Prostate gland (tissue), 2 donors: ENCODE results near the gene CHST8.

Source experiments
- CTCF ChIP-seq, 4 experiments: fragments of 200-600 bp in 2 of 4; fragments of 450-650 bp in 2 of 4; sonication (generic) in 2 of 4; IDR thresholded peaks; 1 replicate in 3 of 4; 2 replicates in 1 of 4; pipeline ENCODE4 v1.5.1; 2016 to 2019; ENCODE audit warnings: antibody characterized with exemption in 4 of 4, mild to moderate bottlenecking in 2 of 4, moderate library complexity in 2 of 4
- POLR2A ChIP-seq: fragments of 450-650 bp; IDR thresholded peaks from one replicate; pipeline ENCODE4 v1.6.1; 2016; ENCODE audit warnings: antibody characterized with exemption, mild to moderate bottlenecking

DNA sequence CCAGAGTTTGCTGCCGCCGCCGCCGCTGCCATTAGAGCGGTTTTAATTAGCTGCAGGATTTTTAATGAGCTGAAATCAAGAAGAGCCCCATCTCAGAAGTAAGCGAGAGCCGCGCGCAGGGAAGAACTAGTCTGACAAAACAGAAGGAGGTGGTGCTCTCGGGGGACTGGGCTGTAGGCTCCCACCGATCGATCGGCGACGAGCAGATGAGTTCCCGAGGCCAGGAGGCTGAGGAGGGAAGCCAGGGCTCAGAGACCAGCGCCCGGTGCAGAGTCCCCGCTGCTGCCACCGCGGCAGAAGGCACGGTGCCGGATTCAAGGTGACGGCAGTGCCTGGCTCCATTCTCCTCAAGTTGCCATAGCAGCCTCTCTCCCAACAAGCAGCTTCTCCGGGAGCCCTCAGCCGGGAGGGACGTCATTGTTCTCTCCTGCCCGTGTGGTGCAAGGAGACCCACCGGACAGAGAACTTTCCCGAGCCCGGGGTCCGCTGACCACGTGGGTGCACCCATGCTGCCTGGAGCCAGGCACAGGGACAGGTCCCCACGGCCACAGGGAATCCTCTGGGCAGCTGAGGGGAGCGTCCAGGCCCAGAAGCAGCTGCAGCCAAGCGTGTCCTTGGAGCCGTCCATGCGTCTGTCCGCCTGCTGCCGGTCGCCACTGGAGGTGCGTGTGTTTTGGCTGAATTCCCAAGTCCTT is 62.9 kb downstream of the CHST8 start:
- TF ChIP-seq CTCF (IDR thresholded peaks at IDR 0.05) (no peak), POLR2A (no peak)
